Activated CD8-positive, alpha-beta T cell treated with anti-CD3 and anti-CD28 coated beads, Interleukin-2, amount 10 ng/mL, durations not matched to agents 7 days and 5 days (primary cell): ENCODE data around the gene ZNF775. TPM values are rescaled to one million over a fixed set of nuclear protein-coding genes. Genes with fewer than 3 reads are reported as not detected.

Source experiments
- ATAC-seq: fragments of 150-1000 bp; cut with Tn5 transposase; one replicate; pipeline ENCODE4 v1.10.0; 2021; ENCODE audit warnings: moderate library complexity
- CTCF ChIA-PET: fragments of 350-600 bp; sonication (Branson Sonifier 250); formaldehyde crosslinking; loops from one replicate; lab custom pipeline; 2021; ENCODE audit warnings: antibody characterized with exemption; lab: Charles Lee
- POLR2A ChIA-PET: fragments of 350-600 bp; sonication (Branson Sonifier 250); formaldehyde crosslinking; loops from one replicate; lab custom pipeline; 2021; ENCODE audit warnings: antibody characterized with exemption; lab: Charles Lee
- DNase-seq: peaks from one replicate; pipeline ENCODE4 v3.0.0-alpha.2; 2020
- H3K27ac Mint-ChIP-seq: one replicate; pipeline ENCODE4 v1.8.0; 2021; ENCODE audit warnings: mild to moderate bottlenecking, mixed read lengths
- H3K27me3 Mint-ChIP-seq: one replicate; pipeline ENCODE4 v1.8.0; 2021; ENCODE audit warnings: low read depth, mixed read lengths
- H3K36me3 Mint-ChIP-seq: one replicate; pipeline ENCODE4 v1.8.0; 2021; ENCODE audit warnings: low read depth, mixed read lengths
- H3K4me1 Mint-ChIP-seq: one replicate; pipeline ENCODE4 v1.8.0; 2021; ENCODE audit warnings: low read depth, mixed read lengths
- H3K4me3 Mint-ChIP-seq: one replicate; pipeline ENCODE4 v1.8.0; 2021; ENCODE audit warnings: mild to moderate bottlenecking, mixed read lengths
- H3K9me3 Mint-ChIP-seq: one replicate; pipeline ENCODE4 v1.8.0; 2022; ENCODE audit warnings: mixed read lengths; ENCODE audit not compliant: insufficient read depth
- total RNA-seq, 2 experiments: library from RNA; stranded (reverse); gene quantifications; one replicate each; pipeline ENCODE4 v1.2.3, GENCODE V29; 2021

ZNF775 gene
- total RNA-seq, 2 experiments from 2014 or later = 6.7 to 7.7 TPM

DNA sequence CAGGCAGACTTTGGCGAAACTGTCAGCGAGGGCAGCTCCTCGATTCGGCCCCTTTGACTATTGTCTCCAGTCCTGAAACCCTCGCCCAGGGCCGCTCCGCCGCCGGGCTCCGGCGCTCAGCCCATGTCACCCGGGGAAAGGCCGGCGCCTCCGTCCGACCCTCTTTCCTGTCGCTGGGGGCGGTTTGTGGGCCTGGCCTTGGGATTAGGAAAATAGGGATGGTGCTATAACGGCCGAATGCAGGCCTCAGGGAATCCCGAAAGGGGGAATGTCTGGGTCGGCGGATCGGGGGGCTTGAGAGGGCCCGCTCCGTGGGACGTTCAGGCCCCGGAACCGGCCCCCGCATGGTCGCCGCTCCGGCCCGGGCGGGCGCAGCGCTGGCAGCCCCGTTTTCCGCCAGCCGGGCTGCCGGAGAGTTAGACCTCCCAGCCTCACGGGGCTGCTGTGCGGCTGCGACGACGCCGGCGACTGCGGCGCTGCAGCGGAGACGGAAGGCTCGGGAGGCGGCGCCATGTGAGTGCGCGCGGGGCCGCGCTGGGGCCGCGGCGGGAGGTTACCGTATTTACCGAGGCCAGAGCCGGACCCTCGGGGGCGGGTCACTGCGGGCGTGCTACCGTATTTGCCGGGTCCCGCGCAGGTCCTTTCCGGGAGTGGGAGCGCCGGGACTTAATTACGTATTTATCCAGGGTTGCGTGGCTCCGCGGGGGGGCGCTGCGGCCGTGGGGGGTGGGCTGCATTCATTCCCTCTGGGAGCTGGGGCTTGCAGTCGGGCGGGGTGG, 25.9 kb downstream of the ZNF775 start:
- peak; percentile 83 for ATAC-seq
- Mint-ChIP-seq H3K9me3 (no peaks in the 10 kb centered on the region), H3K4me1 (peaks cover 49% of the 10 kb centered on the region), H3K27ac (peak overlapping the region; percentile 97), H3K4me3 (peak overlapping the region; percentile 94), H3K27me3 (no peaks in the 10 kb centered on the region), H3K36me3 (peaks cover 13% of the 10 kb centered on the region)
- peak; percentile 85 for DNase-seq
- POLR2A ChIA-PET = interaction anchor here (0.6 to 1.7 kb wide), 10 partner anchors 13 to 1470 kb away, joined by 3 to 9 read pairs (median 4); partner anchors contain the start of gene REPIN1
- CTCF ChIA-PET = interaction anchor here (0.7 to 4.7 kb wide), 17 partner anchors 11 to 50 kb away, joined by 3 to 36 read pairs (median 5); partner anchors contain the start of gene REPIN1

DNA sequence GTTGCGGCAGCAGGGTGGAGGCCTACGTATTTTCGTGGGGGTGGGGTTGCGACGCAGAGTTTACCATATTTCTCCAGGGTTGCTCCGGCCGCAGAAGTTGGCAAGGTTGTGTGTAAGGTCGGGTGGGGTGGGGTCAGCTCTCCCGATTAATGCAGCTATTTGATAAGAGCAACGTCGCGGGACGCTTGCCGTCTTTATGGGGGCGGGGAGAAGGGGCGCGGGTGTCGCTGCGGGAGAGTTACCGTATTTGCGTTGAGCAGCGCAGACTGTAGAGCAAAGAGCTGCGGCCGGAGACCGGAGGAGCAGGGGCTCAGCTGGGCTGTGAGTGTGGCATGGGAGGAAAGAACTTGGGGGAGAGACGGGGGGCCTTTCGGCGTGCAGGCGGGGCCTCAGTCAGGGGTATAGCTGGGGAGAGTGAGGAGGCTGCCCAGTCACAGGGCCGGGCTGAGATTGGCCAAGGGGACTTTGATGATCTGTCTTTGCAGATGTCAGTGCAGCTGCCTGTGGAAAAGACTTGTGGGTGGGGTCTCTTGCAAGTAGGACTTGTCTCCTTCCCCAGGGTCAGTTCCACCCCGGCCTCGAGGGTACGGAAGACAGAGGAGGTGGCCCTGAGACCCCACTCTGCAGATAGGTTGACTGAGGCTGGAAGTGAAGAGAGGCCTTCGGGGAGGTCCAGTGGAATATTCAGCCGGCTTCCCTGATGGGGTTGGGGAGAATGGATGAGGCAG, 26.6 kb downstream of the ZNF775 start:
- H3K9me3 Mint-ChIP-seq = no peaks in the 10 kb centered on the region
- ATAC-seq = peak; percentile 41

DNA sequence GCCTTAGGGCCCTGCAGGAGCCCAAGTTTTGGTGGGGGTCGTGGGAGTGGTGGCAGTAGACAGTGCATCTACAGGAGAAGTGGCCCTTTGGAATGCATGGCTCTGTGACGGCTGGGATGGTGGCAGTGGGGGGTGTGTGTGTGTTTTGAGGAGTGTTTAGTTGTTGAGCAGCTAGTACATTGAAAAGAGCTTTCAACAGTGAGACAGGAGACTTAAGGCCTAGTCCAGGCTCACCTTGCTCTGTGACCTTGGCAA, 27.1 kb downstream of the ZNF775 start:
- Mint-ChIP-seq H3K36me3 (peaks cover 15% of the 10 kb centered on the region), H3K4me1 (peaks cover 41% of the 10 kb centered on the region), H3K27ac (peak overlapping the region; percentile 97), H3K4me3 (peak overlapping the region; percentile 94), H3K27me3 (no peaks in the 10 kb centered on the region), H3K9me3 (no peaks in the 10 kb centered on the region)
- POLR2A ChIA-PET = interaction anchor here (1.1 to 1.7 kb wide), 4 partner anchors 28 to 162 kb away, joined by 3 to 7 read pairs (median 6); partner anchors contain the start of genes GIMAP7 and REPIN1
- peak; percentile 13 for ATAC-seq
- peak; percentile 35 for DNase-seq
- CTCF ChIA-PET = interaction anchor here (0.8 to 4.7 kb wide), 18 partner anchors 10 to 372 kb away, joined by 3 to 36 read pairs (median 6); partner anchors contain the start of genes GIMAP7 and REPIN1

More for the DNA sequence above, 26.6 kb downstream of the ZNF775 start:
- DNase-seq = peak; percentile 69
- Mint-ChIP-seq H3K36me3 (peaks cover 13% of the 10 kb centered on the region), H3K4me1 (peaks cover 46% of the 10 kb centered on the region), H3K27ac (peak overlapping the region; percentile 97), H3K27me3 (no peaks in the 10 kb centered on the region), H3K4me3 (peak overlapping the region; percentile 94)
- ChIA-PET CTCF (interaction anchor here (0.8 to 4.7 kb wide), 15 partner anchors 10 to 373 kb away, joined by 3 to 36 read pairs (median 5); partner anchors contain the start of genes GIMAP7 and REPIN1), POLR2A (interaction anchor here (0.6 to 1.7 kb wide), 7 partner anchors 12 to 1469 kb away, joined by 3 to 7 read pairs (median 3); partner anchors contain the start of genes GIMAP7 and REPIN1)

DNA sequence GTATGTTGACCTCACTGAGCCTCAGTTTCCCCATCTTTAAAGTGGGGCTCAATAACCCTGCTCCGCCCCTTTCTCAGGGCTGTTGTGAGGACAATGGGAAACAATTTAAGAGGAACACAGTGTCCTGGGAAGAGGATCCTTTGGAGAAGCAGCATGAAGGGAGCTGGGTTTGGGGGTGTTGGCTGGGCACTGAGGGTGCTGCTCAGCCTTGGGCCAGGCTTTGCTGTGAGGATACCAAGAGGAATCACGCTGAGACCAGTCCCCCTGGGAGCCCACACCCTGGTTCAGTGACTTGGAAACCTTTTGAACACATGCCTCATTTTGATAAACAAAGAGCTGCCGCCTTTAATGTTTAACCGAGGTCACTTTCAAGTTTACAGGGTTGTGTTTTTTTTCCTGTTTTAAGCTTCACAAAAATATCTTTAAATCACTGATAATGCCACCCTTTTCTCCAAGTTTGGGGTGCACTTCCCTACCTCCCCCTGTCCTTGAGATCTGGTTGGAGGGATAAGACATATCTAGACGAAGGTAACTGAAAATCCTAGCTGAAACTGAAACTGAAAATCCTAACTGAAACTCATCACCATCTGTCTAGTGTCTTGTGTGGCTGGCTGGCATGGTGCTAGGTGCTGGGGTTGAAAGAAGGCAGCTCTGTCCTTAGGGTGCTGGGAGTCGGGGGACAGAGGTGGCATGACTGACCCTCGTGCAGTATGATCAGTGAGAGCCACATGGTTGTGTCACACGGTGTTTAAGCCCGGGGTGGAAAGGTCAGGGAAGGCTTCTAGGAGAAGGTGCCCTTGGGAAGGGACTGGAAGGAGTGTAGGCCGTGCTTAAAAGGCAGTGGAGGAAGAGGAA, 27.7 kb downstream of the ZNF775 start:
- ATAC-seq (peak; percentile 58), DNase-seq (peak; percentile 66)
- H3K27me3 Mint-ChIP-seq = no peaks in the 10 kb centered on the region
- H3K9me3 Mint-ChIP-seq = no peaks in the 10 kb centered on the region
- H3K36me3 Mint-ChIP-seq = peaks cover 17% of the 10 kb centered on the region
- H3K4me1 Mint-ChIP-seq = peaks cover 38% of the 10 kb centered on the region
- peak overlapping the region; percentile 97 for H3K27ac Mint-ChIP-seq
- ChIA-PET CTCF (interaction anchor here (0.7 to 4.7 kb wide), 21 partner anchors 9 to 372 kb away, joined by 3 to 36 read pairs (median 5); partner anchors contain the start of gene GIMAP7), POLR2A (interaction anchor here (0.6 to 1.7 kb wide), 8 partner anchors 13 to 161 kb away, joined by 3 to 7 read pairs (median 4); partner anchors contain the start of genes ACTR3C, GIMAP7, LRRC61 and REPIN1)
- H3K4me3 Mint-ChIP-seq = peak overlapping the region; percentile 94

DNA sequence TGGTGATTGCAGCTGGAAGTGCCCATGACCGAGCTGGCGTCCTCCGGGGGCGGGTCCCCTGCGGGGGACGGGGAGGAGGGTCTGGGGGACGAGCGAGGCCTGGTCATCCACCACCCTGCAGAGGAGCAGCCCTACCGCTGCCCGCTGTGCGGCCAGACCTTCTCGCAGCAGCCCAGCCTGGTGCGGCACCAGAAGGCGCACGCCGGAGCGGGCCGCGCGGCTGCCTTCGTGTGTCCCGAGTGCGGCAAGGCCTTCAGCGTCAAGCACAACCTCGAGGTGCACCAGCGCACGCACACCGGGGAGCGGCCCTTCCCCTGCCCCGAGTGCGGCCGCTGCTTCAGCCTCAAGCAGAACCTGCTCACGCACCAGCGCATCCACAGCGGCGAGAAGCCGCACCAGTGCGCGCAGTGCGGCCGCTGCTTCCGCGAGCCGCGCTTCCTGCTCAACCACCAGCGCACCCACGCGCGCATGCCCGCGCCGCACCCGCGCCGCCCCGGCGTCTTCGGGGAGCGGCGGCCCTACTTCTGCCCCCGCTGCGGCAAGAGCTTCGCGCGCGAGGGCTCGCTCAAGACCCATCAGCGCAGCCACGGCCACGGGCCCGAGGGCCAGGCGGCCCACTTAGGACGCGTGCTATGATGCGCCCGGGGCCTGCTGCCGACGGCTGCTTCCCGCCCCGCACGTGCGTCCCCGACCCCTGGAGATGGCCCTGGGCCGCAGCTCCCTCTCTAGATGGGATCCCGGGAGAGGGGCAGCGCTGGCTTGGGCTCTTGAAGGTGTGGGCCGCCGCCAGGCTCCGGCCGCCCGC, 28.7 kb downstream of the ZNF775 start:
- Mint-ChIP-seq H3K4me1 (peaks cover 36% of the 10 kb centered on the region), H3K9me3 (no peaks in the 10 kb centered on the region), H3K27me3 (no peaks in the 10 kb centered on the region), H3K27ac (no peak overlapping the region), H3K4me3 (no peak overlapping the region), H3K36me3 (peaks cover 17% of the 10 kb centered on the region)
- POLR2A ChIA-PET = interaction anchor here (0.6 to 1.0 kb wide), 4 partner anchors 30 to 1119 kb away, joined by 3 to 4 read pairs (median 4); partner anchors contain the start of genes ACTR3C and LRRC61
- CTCF ChIA-PET = interaction anchor here (1.0 to 4.7 kb wide), 14 partner anchors 11 to 348 kb away, joined by 3 to 36 read pairs (median 6); no protein-coding TSS in a partner anchor
- ATAC-seq (no peak), DNase-seq (no peak)

DNA sequence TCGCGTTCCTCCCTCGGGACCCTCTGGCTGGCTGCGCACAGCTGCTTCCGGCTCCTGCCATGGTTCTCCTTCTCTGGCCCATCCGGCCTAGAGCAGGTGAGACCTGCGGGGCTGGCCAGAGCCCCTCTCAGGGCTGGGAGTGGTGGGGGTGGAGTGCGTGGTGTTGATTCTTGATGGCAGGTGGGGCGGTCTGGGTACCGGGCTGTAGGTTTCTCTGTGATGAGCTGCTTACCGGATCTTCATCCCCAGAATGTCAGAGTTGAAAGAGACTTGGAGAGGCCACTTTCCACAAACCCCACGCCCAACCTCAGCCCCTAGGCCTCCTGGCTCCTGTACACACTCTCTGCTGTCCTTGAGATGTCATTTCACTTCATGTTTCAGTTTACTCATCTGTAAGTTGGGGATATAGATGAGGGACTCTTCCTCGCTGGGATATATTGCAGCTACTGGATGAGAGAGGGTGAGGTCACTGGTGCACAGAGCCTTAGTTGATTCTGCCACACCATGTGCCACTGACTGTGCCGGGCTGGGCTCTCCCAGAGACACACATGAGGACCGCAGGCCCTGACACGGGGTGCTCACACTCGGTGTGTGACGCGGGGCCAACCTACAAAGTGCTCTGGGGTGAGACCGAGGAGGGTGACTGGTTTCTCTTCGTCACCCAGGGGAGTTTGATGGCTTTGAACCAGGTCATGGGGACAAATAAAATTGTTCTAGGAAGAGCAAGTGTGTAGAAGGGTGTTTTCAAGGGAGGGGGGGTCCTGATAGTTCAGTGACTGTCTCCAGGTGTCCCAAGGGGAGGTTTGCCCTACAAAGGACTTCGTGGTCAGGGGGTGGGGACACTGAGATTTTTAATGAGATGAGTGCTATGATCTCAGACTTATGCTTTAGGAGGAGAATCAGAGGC, 29.5 kb downstream of the ZNF775 start:
- peaks cover 17% of the 10 kb centered on the region for H3K36me3 Mint-ChIP-seq
- no peak for ATAC-seq
- H3K9me3 Mint-ChIP-seq = no peaks in the 10 kb centered on the region
- CTCF ChIA-PET = interaction anchor here (1.2 to 4.7 kb wide), 3 partner anchors 10 to 40 kb away, joined by 3 to 35 read pairs (median 5); no protein-coding TSS in a partner anchor
- H3K4me3 Mint-ChIP-seq = no peak overlapping the region
- H3K4me1 Mint-ChIP-seq = peaks cover 32% of the 10 kb centered on the region
- POLR2A ChIA-PET = interaction anchor here (0.6 to 0.7 kb wide), 3 partner anchors 19 to 1118 kb away, joined by 3 read pairs; no protein-coding TSS in a partner anchor
- DNase-seq = no peak
- H3K27me3 Mint-ChIP-seq = no peaks in the 10 kb centered on the region
- H3K27ac Mint-ChIP-seq = peak overlapping the region; percentile 58

DNA sequence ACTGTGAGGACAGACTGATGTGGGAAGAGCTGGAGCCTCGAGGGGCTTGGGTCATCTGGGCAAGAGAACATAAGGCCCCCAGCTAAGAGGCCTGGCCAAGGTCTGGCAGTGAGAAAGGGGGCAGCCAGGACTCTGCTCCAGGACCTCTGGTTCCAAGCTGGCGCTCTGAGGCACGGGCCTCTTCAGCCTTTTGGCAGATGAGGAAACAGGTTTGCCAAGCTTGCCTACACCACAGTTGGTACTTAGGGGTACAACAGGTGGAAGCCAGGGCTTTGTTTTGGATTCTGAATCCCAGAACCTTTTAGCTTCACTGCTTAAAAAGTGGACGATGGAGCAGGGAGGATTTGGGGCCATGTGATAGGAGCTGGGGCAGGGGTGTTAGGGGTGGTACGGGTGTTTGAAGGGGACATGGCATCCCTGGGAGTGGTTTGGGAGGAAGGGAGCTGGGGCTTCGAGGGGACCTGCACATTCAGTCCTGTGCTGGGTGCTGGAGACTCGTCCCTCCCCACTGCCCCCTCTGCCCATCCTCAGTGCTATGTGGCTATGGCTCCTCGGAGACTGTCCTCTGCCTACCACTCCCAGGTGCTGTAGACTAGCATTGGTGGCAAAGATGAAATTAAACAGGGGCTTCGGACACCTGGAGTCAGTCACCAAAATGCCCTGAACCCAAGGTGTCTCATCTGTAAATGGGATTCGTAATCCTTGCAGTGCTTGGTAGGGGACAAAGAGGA, 30.3 kb downstream of the ZNF775 start:
- Mint-ChIP-seq H3K9me3 (no peaks in the 10 kb centered on the region), H3K4me1 (peaks cover 24% of the 10 kb centered on the region), H3K27me3 (no peaks in the 10 kb centered on the region), H3K27ac (no peak overlapping the region), H3K4me3 (no peak overlapping the region), H3K36me3 (peaks cover 17% of the 10 kb centered on the region)
- ChIA-PET CTCF (interaction anchor here (1.2 to 4.7 kb wide), 2 partner anchors 10 to 39 kb away, joined by 3 to 35 read pairs; no protein-coding TSS in a partner anchor), POLR2A (interaction anchor here (0.7 kb wide), 1 partner anchor 20 kb away, joined by 3 read pairs; no protein-coding TSS in a partner anchor)
- no peak for DNase-seq
- ATAC-seq = no peak

DNA sequence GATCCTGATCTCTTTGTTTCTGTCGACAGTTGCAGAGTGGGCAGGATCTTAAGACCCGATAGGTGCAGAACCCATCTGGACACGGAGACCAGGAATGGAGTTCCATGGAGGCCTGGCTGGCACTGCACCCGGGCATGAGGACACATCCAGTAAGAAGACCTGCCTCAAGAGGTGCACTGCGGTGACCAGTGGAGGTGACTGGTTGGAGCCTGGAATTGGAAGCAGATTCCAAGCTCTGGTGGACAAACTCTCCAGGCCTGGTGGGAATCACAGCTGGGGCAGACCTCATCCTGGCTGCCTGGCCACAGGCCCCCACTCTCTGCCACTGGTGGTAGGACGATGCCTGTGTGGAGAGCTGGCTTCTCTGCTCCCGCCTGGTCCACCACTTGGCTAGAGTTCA, 31.0 kb downstream of the ZNF775 start:
- POLR2A ChIA-PET = no interaction called here
- no peak for ATAC-seq
- Mint-ChIP-seq H3K36me3 (peaks cover 17% of the 10 kb centered on the region), H3K9me3 (no peaks in the 10 kb centered on the region), H3K4me3 (no peak overlapping the region), H3K27ac (peak overlapping the region; percentile 20), H3K4me1 (peaks cover 22% of the 10 kb centered on the region), H3K27me3 (no peaks in the 10 kb centered on the region)
- DNase-seq = no peak
- CTCF ChIA-PET = interaction anchor here (1.2 kb wide), 1 partner anchor 39 kb away, joined by 3 read pairs; no protein-coding TSS in a partner anchor
